Naive thymus-derived CD4-positive, alpha-beta T cell (primary cell): ENCODE measurements around the gene CCDC50. TPM values are rescaled to one million over a fixed set of nuclear protein-coding genes. Genes with fewer than 3 reads are reported as not detected.

ENCODE experiments used
- ATAC-seq: fragments of 150-1000 bp; cut with Tn5 transposase; 2 replicates; pipeline ENCODE4 v1.10.0; 2021; ENCODE audit warnings: mild to moderate bottlenecking, moderate library complexity
- CTCF ChIA-PET: fragments of 350-600 bp; sonication (Branson Sonifier 250); formaldehyde crosslinking; loops from one replicate; lab custom pipeline; 2021; ENCODE audit warnings: antibody characterized with exemption; lab: Charles Lee
- POLR2A ChIA-PET: fragments of 350-600 bp; sonication (Branson Sonifier 250); formaldehyde crosslinking; loops from one replicate; lab custom pipeline; 2021; ENCODE audit warnings: antibody characterized with exemption, inconsistent platforms; lab: Charles Lee
- DNase-seq, 9 donors: peaks; one replicate each; pipeline versions ENCODE4 v3.0.0 to v3.0.0-alpha.2; 2020 to 2022; ENCODE audit warnings: mixed read lengths in 1 of 9
- H3K27ac ChIP-seq: one replicate; pipeline ENCODE4 v1.7.0; 2013; ENCODE audit warnings: mild to moderate bottlenecking, low read depth, low read length, moderate library complexity
- H3K27me3 ChIP-seq, 2 donors: one replicate each; pipeline ENCODE4 v1.7.0; 2013; ENCODE audit warnings: low read length in 2 of 2, mild to moderate bottlenecking in 2 of 2, moderate library complexity in 2 of 2; ENCODE audit not compliant: control insufficient read depth in 2 of 2, insufficient read depth in 2 of 2
- H3K36me3 ChIP-seq, 3 experiments: 1 replicate in 2 of 3; 2 replicates in 1 of 3; pipeline ENCODE4 v1.7.0; 2013; ENCODE audit warnings: low read length in 3 of 3, mild to moderate bottlenecking in 3 of 3, moderate library complexity in 1 of 3; ENCODE audit not compliant: insufficient read depth in 3 of 3, control insufficient read depth in 2 of 3
- H3K4me1 ChIP-seq, 2 donors: one replicate each; pipeline ENCODE4 v1.7.0; 2013; ENCODE audit warnings: low read length in 2 of 2, mild to moderate bottlenecking in 2 of 2, moderate library complexity in 1 of 2; ENCODE audit not compliant: control insufficient read depth in 2 of 2, insufficient read depth in 2 of 2
- H3K4me3 ChIP-seq: 2 replicates; pipeline ENCODE4 v1.7.0; 2013; ENCODE audit warnings: mild to moderate bottlenecking, low read length
- H3K9me3 ChIP-seq, 3 experiments: 1 replicate in 2 of 3; 2 replicates in 1 of 3; pipeline ENCODE4 v1.7.0; 2013; ENCODE audit warnings: low read length in 3 of 3; ENCODE audit not compliant: control insufficient read depth in 2 of 3
- H3K27ac Mint-ChIP-seq, 9 donors: one replicate each; pipeline ENCODE4 v1.8.0; 2020 to 2022; ENCODE audit warnings: mixed read lengths in 9 of 9, mild to moderate bottlenecking in 8 of 9, moderate library complexity in 5 of 9, inconsistent platforms in 2 of 9
- H3K27me3 Mint-ChIP-seq, 5 donors: one replicate each; pipeline ENCODE4 v1.8.0; 2021 to 2022; ENCODE audit warnings: mixed read lengths in 5 of 5, mild to moderate bottlenecking in 1 of 5
- H3K36me3 Mint-ChIP-seq, 5 donors: one replicate each; pipeline ENCODE4 v1.8.0; 2020 to 2022; ENCODE audit warnings: mixed read lengths in 5 of 5, mild to moderate bottlenecking in 3 of 5, inconsistent platforms in 1 of 5
- H3K4me1 Mint-ChIP-seq, 7 donors: one replicate each; pipeline ENCODE4 v1.8.0; 2020 to 2022; ENCODE audit warnings: mixed read lengths in 7 of 7, mild to moderate bottlenecking in 3 of 7, inconsistent platforms in 1 of 7
- H3K4me3 Mint-ChIP-seq, 10 donors: one replicate each; pipeline ENCODE4 v1.8.0; 2020 to 2022; ENCODE audit warnings: mild to moderate bottlenecking in 10 of 10, mixed read lengths in 10 of 10, moderate library complexity in 6 of 10, inconsistent platforms in 2 of 10
- H3K9me3 Mint-ChIP-seq, 11 donors: one replicate each; pipeline ENCODE4 v1.8.0; 2020 to 2022; ENCODE audit warnings: mixed read lengths in 11 of 11, mild to moderate bottlenecking in 4 of 11, inconsistent platforms in 1 of 11, moderate library complexity in 1 of 11
- intact Hi-C, 2 donors: fragments of 100-400 bp; cut with micrococcal nuclease; formaldehyde crosslinking; loops; one replicate each; pipeline ENCODE4 v1.15.1; 2023
- polyA plus RNA-seq, 2 donors: library from polyadenylated mRNA; unstranded; fragments of 300-500 nt; fragmentation: Illumina TruSeq; gene quantifications; one replicate each; pipeline ENCODE4 v1.2.3, GENCODE V29; 2021
- total RNA-seq, 6 experiments: library from RNA in 5 of 6; stranded (reverse) in 5 of 6; gene quantifications; 1 replicate in 5 of 6; 2 replicates in 1 of 6; pipeline ENCODE4 v1.2.3 and lab custom pipeline; 2021 to 2026

CCDC50 gene
- total and polyA plus RNA-seq, 7 experiments from 2014 or later: 0.92 to 17.9 (median 2.0) TPM

GRCh38 chr3:191314109-191314728, 15.0 kb upstream of the CCDC50 start:
- ATAC-seq (no peak), DNase-seq (no peak)
- ChIA-PET CTCF (no interaction called here), POLR2A (no interaction called here)
- H3K36me3 ChIP-seq: no peaks in the 10 kb centered on the region
- H3K9me3 Mint-ChIP-seq: peaks cover 0 to 4% (median 1%) of the 10 kb centered on the region in 11 donors
- no peaks in the 10 kb centered on the region for H3K9me3 ChIP-seq
- H3K27ac ChIP-seq: no peak overlapping the region
- H3K36me3 Mint-ChIP-seq: no peaks in the 10 kb centered on the region
- peaks cover 0 to 3% (median 0%) of the 10 kb centered on the region in 5 donors for H3K27me3 Mint-ChIP-seq
- intact Hi-C loops: no loop called here
- H3K4me3 Mint-ChIP-seq: no peak overlapping the region
- no peaks in the 10 kb centered on the region for H3K4me1 ChIP-seq
- H3K27ac Mint-ChIP-seq: no peak overlapping the region
- H3K27me3 ChIP-seq: no peaks in the 10 kb centered on the region
- H3K4me3 ChIP-seq: no peak overlapping the region
- no peaks in the 10 kb centered on the region for H3K4me1 Mint-ChIP-seq

- intact Hi-C loops: no loop called here
- peaks cover 0 to 3% (median 0%) of the 10 kb centered on the region in 5 donors for H3K27me3 Mint-ChIP-seq
Observed at GRCh38 chr3:191316876-191317603, 12.2 kb upstream of the CCDC50 start.

GRCh38 chr3:191320316-191320715, 8.9 kb upstream of the CCDC50 start:
- H3K27me3 Mint-ChIP-seq: peaks cover 0 to 10% (median 0%) of the 10 kb centered on the region in 5 donors
- ATAC-seq: no peak
- H3K36me3 ChIP-seq: no peaks in the 10 kb centered on the region
- no peak for DNase-seq
- no peak overlapping the region for H3K4me3 ChIP-seq
- H3K4me1 ChIP-seq: no peaks in the 10 kb centered on the region
- H3K9me3 Mint-ChIP-seq: peaks cover 0 to 7% (median 3%) of the 10 kb centered on the region in 11 donors
- ChIA-PET POLR2A (no interaction called here), CTCF (no interaction called here)
- H3K27ac Mint-ChIP-seq: no peak overlapping the region
- no peaks in the 10 kb centered on the region for H3K4me1 Mint-ChIP-seq
- H3K27ac ChIP-seq: no peak overlapping the region
- H3K27me3 ChIP-seq: no peaks in the 10 kb centered on the region
- H3K4me3 Mint-ChIP-seq: no peak overlapping the region
- intact Hi-C loops: no loop called here
- H3K36me3 Mint-ChIP-seq: no peaks in the 10 kb centered on the region
- no peaks in the 10 kb centered on the region for H3K9me3 ChIP-seq

More at GRCh38 chr3:191316876-191317603, 12.2 kb upstream of the CCDC50 start:
- no peaks in the 10 kb centered on the region for H3K36me3 Mint-ChIP-seq
- Histone ChIP-seq H3K36me3 (no peaks in the 10 kb centered on the region), H3K9me3 (no peaks in the 10 kb centered on the region), H3K4me3 (no peak overlapping the region), H3K4me1 (no peaks in the 10 kb centered on the region), H3K27ac (no peak overlapping the region), H3K27me3 (no peaks in the 10 kb centered on the region)
- ATAC-seq: no peak
- no peak overlapping the region for H3K27ac Mint-ChIP-seq
- no peaks in the 10 kb centered on the region for H3K4me1 Mint-ChIP-seq
- ChIA-PET POLR2A (no interaction called here), CTCF (no interaction called here)
- DNase-seq: no peak
- no peak overlapping the region for H3K4me3 Mint-ChIP-seq
- H3K9me3 Mint-ChIP-seq: peaks cover 0 to 3% (median 0%) of the 10 kb centered on the region in 11 donors

GRCh38 chr3:191321019-191321767, 8.0 kb upstream of the CCDC50 start:
- no peaks in the 10 kb centered on the region for H3K4me1 ChIP-seq
- no peak overlapping the region for H3K4me3 Mint-ChIP-seq
- no peak overlapping the region for H3K27ac Mint-ChIP-seq
- H3K36me3 Mint-ChIP-seq: no peaks in the 10 kb centered on the region
- H3K9me3 Mint-ChIP-seq: peaks cover 0 to 7% (median 3%) of the 10 kb centered on the region in 11 donors
- no peak overlapping the region for H3K4me3 ChIP-seq
- H3K9me3 ChIP-seq: no peaks in the 10 kb centered on the region
- ATAC-seq (no peak), DNase-seq (no peak)
- H3K27me3 ChIP-seq: no peaks in the 10 kb centered on the region
- H3K4me1 Mint-ChIP-seq: no peaks in the 10 kb centered on the region
- intact Hi-C loops: no loop called here
- no peaks in the 10 kb centered on the region for H3K36me3 ChIP-seq
- ChIA-PET POLR2A (no interaction called here), CTCF (no interaction called here)
- H3K27me3 Mint-ChIP-seq: peaks cover 0 to 10% (median 0%) of the 10 kb centered on the region in 5 donors
- no peak overlapping the region for H3K27ac ChIP-seq

- DNase-seq: no peak
- no peak for ATAC-seq
- no peaks in the 10 kb centered on the region for H3K27me3 ChIP-seq
- POLR2A ChIA-PET: no interaction called here
- H3K9me3 Mint-ChIP-seq: peaks cover 0 to 10% (median 3%) of the 10 kb centered on the region in 11 donors
- no peak overlapping the region for H3K27ac Mint-ChIP-seq
- no peaks in the 10 kb centered on the region for H3K4me1 ChIP-seq
- intact Hi-C loops: loop anchor here in 1 of 2 donors (5.0 kb wide), 2 partner anchors 33 to 708 kb away; no protein-coding TSS in a partner anchor
- no peaks in the 10 kb centered on the region for H3K9me3 ChIP-seq
- CTCF ChIA-PET: no interaction called here
- no peaks in the 10 kb centered on the region for H3K36me3 ChIP-seq
- peaks cover 0 to 10% (median 8%) of the 10 kb centered on the region in 7 donors for H3K4me1 Mint-ChIP-seq
- peaks cover 11 to 29% (median 14%) of the 10 kb centered on the region in 5 donors for H3K27me3 Mint-ChIP-seq
- no peak overlapping the region for H3K4me3 ChIP-seq
- H3K4me3 Mint-ChIP-seq: no peak overlapping the region
- H3K36me3 Mint-ChIP-seq: peaks cover 0 to 8% (median 0%) of the 10 kb centered on the region in 5 donors
- no peak overlapping the region for H3K27ac ChIP-seq
Observed at GRCh38 chr3:191324936-191325335, 4.3 kb upstream of the CCDC50 start.

GRCh38 chr3:191327526-191327925, 1.7 kb upstream of the CCDC50 start:
- ATAC-seq (no peak), DNase-seq (no peak)
- Mint-ChIP-seq H3K9me3 (peaks cover 0 to 12% (median 4%) of the 10 kb centered on the region in 11 donors), H3K36me3 (peaks cover 0 to 15% (median 0%) of the 10 kb centered on the region in 5 donors), H3K4me1 (peaks cover 0 to 21% (median 13%) of the 10 kb centered on the region in 7 donors), H3K27ac (no peak overlapping the region), H3K27me3 (peaks cover 22 to 41% (median 30%) of the 10 kb centered on the region in 5 donors), H3K4me3 (no peak overlapping the region)
- ChIA-PET CTCF (interaction anchor here (1.1 kb wide), 1 partner anchor 9 kb away, joined by 3 read pairs; no protein-coding TSS in a partner anchor), POLR2A (no interaction called here)
- no peaks in the 10 kb centered on the region for H3K9me3 ChIP-seq
- H3K36me3 ChIP-seq: no peaks in the 10 kb centered on the region
- no peaks in the 10 kb centered on the region for H3K27me3 ChIP-seq
- H3K27ac ChIP-seq: no peak overlapping the region
- no peak overlapping the region for H3K4me3 ChIP-seq
- no peaks in the 10 kb centered on the region for H3K4me1 ChIP-seq
- intact Hi-C loops: loop anchor here in 1 of 2 donors (5.0 kb wide), 2 partner anchors 35 to 710 kb away; no protein-coding TSS in a partner anchor
